Lower lobe of right lung (tissue), 2 donors: ENCODE data around the gene LRRC25. TPM values are rescaled to one million over a fixed set of nuclear protein-coding genes. Genes with fewer than 3 reads are reported as not detected.

Source experiments
- ATAC-seq, 2 donors: fragments of 200-7000 bp; cut with Tn5 transposase; one replicate each; pipeline ENCODE4 v1.9.1; 2020 to 2022; ENCODE audit warnings: mild to moderate bottlenecking in 2 of 2, moderate library complexity in 2 of 2
- DNase-seq: peaks from one replicate; pipeline ENCODE4 v3.0.0-alpha.2; 2020
- H3K27ac ChIP-seq: fragments of 200-600 bp; one replicate; pipeline ENCODE4 v1.8.0; 2022
- H3K27me3 ChIP-seq: fragments of 200-600 bp; one replicate; pipeline ENCODE4 v1.8.0; 2022; ENCODE audit warnings: low read depth
- H3K36me3 ChIP-seq: fragments of 200-600 bp; one replicate; pipeline ENCODE4 v1.8.0; 2022; ENCODE audit warnings: mild to moderate bottlenecking
- H3K4me1 ChIP-seq: fragments of 200-600 bp; one replicate; pipeline ENCODE4 v1.8.0; 2022
- H3K4me3 ChIP-seq: fragments of 200-600 bp; one replicate; pipeline ENCODE4 v1.8.0; 2022; ENCODE audit warnings: mild to moderate bottlenecking
- H3K9me3 ChIP-seq: fragments of 200-600 bp; one replicate; pipeline ENCODE4 v1.8.0; 2022
- intact Hi-C: fragments of 100-400 bp; cut with DNase I; formaldehyde crosslinking; loops from one replicate; pipeline ENCODE4 v1.11.0; 2022
- total RNA-seq: library from RNA; stranded (reverse); fragmentation: NEBNext Ultra II Directional; extraction: Animal tissue kit (Norgen Biotek cat#: 25700); gene quantifications from one replicate; pipeline ENCODE4 v1.2.1, GENCODE V29; 2021
- TF ChIP-seq, protein P1 (sequence below): fragments of 200-600 bp; IDR thresholded peaks from one replicate; pipeline ENCODE4 v1.8.0; 2022; ENCODE audit warnings: antibody characterized with exemption, mild to moderate bottlenecking
- donor health status: DM: no; HTN: yes; CAD: no; lungs with severe emphysema.

Gene LRRC25
- total RNA-seq, 1 donor from 2014 or later = 35.4 TPM

DNA sequence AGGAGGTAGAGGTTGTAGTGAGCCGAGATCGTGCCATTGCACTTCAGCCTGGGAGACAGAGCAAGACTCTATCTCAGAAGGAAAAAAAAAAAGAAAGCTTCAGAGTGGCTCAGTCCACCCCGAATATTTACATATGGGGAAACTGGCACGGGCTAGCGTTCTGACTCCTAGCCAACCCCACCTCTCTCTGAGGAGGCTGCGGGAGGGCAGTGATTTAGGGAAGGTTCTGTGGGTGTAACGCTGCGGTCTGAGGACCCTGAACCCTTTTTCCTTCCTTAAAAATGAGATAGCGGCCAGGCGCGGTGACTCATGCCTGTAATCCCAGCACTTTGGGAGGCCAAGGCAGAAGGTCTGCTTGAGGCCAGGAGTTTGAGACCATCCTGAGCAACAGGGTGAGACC is 5.0 kb downstream of the LRRC25 start:
- intact Hi-C loops = loop anchor here (10.0 kb wide), 1 partner anchor 48 kb away; the partner anchor contains the start of gene PGPEP1
- Histone ChIP-seq H3K27me3 (peaks cover 13% of the 10 kb centered on the region), H3K27ac (peak overlapping the region; percentile 65), H3K9me3 (no peaks in the 10 kb centered on the region), H3K4me1 (peaks cover 39% of the 10 kb centered on the region), H3K36me3 (peaks cover 7% of the 10 kb centered on the region), H3K4me3 (peak overlapping the region; percentile 38)
- DNase-seq (peak; percentile 82), ATAC-seq (peak; percentile 69 to 70)
- TF ChIP-seq, protein P1, sequence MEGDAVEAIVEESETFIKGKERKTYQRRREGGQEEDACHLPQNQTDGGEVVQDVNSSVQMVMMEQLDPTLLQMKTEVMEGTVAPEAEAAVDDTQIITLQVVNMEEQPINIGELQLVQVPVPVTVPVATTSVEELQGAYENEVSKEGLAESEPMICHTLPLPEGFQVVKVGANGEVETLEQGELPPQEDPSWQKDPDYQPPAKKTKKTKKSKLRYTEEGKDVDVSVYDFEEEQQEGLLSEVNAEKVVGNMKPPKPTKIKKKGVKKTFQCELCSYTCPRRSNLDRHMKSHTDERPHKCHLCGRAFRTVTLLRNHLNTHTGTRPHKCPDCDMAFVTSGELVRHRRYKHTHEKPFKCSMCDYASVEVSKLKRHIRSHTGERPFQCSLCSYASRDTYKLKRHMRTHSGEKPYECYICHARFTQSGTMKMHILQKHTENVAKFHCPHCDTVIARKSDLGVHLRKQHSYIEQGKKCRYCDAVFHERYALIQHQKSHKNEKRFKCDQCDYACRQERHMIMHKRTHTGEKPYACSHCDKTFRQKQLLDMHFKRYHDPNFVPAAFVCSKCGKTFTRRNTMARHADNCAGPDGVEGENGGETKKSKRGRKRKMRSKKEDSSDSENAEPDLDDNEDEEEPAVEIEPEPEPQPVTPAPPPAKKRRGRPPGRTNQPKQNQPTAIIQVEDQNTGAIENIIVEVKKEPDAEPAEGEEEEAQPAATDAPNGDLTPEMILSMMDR = no peak

DNA sequence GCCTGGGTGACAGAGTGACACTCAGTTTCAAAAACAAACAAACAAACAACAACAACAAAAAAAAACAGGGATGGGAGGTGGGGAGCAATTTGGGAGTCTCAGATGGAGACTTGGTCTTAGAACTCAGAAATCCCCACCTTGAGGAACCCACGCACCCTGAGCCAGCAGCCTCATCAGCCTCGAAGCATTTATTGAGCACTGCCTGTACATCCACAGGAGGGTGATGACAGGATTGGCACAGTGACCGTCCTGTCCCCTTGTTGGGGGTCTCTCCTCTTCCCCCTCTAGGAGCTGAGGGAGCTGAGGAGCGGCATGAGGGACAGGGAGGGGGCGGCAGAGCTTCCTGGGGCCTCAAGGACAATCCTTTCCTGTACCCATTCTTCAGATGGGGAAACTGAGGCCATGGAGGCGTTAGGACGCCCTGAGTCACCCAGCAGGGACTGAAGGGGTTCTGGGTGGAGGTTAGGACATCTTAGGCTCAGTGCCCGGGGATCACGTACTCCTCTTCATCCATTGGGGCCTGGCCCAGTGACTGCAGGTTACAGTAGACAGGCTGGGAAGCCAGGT is 5.8 kb downstream of the LRRC25 start:
- intact Hi-C loops = loop anchor here (10.0 kb wide), 1 partner anchor 47 kb away; the partner anchor contains the start of gene PGPEP1

DNA sequence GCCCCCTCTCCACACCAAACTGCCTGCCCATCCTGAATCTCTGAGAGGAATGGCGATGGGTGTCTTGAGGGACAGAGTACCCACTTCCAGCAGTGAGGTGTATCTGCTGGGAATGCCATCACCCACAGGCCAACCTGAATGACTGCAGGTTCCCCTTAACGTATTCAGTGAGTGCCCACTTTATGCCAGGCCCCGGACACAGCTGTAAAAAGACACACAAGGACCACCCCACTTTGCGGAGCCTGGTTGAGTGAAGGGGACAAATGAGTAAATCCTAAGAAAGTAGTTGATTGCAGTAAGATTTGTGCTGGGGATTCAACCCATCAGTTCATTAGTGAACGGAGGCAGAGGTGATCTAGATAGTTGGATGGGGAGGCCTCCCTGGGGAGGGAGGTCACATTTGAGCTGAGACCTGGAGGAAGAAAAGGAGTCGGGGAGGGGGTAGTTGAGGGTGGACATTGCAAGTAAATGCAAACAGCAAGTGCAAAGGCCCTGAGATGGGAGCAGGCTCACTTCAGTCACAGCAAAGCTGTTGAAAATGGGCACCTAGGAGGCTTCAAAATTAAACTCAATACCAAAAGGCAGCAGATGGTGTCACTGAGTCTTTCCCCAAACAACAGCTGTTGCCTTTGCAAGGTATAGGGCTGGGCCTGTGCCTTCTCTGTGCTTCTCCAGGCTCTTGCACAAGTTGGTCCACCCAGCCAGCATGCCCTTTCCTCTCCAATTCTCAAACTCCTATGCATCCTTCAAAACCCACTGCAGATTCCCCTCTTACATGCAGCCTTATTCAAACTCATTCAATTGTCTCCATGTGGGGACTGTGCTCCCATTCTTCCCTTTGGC is 7.1 kb downstream of the LRRC25 start:
- intact Hi-C loops = loop anchor here (10.0 kb wide), 1 partner anchor 45 kb away; the partner anchor contains the start of gene PGPEP1
- TF ChIP-seq, protein P1 = no peak
- Histone ChIP-seq H3K27ac (no peak overlapping the region), H3K27me3 (no peaks in the 10 kb centered on the region), H3K36me3 (peaks cover 7% of the 10 kb centered on the region), H3K9me3 (no peaks in the 10 kb centered on the region), H3K4me1 (peaks cover 50% of the 10 kb centered on the region), H3K4me3 (no peak overlapping the region)
- DNase-seq (no peak), ATAC-seq (no peak)

More for the DNA sequence above, 5.8 kb downstream of the LRRC25 start:
- TF ChIP-seq, protein P1 = no peak
- no peaks in the 10 kb centered on the region for H3K9me3 ChIP-seq
- peaks cover 40% of the 10 kb centered on the region for H3K4me1 ChIP-seq
- ATAC-seq (no peak), DNase-seq (no peak)
- H3K4me3 ChIP-seq = no peak overlapping the region
- H3K36me3 ChIP-seq = peaks cover 7% of the 10 kb centered on the region
- peaks cover 5% of the 10 kb centered on the region for H3K27me3 ChIP-seq
- no peak overlapping the region for H3K27ac ChIP-seq

DNA sequence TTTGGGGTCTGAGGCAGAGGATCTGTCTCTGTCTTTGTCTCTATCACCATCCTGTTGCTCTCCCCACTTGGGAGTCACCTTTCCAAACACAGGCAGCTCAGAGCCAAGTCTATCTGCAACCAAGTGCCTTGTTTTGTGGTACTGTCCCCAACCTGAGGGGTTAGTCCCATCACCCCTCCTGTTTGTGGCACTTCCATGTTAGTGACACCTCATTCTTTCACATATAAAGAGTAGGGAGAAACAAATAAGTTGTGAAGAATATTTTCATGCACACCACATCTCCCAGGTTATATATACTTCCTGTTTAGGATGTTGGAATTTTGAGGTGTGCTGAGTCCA is 7.7 kb downstream of the LRRC25 start:
- no peak for ATAC-seq
- H3K27ac ChIP-seq = no peak overlapping the region
- TF ChIP-seq, protein P1 = no peak
- H3K27me3 ChIP-seq = no peaks in the 10 kb centered on the region
- no peaks in the 10 kb centered on the region for H3K9me3 ChIP-seq
- H3K4me3 ChIP-seq = no peak overlapping the region
- intact Hi-C loops = loop anchor here (10.0 kb wide), 1 partner anchor 45 kb away; the partner anchor contains the start of gene PGPEP1
- no peak for DNase-seq
- peaks cover 7% of the 10 kb centered on the region for H3K36me3 ChIP-seq
- peaks cover 50% of the 10 kb centered on the region for H3K4me1 ChIP-seq

DNA sequence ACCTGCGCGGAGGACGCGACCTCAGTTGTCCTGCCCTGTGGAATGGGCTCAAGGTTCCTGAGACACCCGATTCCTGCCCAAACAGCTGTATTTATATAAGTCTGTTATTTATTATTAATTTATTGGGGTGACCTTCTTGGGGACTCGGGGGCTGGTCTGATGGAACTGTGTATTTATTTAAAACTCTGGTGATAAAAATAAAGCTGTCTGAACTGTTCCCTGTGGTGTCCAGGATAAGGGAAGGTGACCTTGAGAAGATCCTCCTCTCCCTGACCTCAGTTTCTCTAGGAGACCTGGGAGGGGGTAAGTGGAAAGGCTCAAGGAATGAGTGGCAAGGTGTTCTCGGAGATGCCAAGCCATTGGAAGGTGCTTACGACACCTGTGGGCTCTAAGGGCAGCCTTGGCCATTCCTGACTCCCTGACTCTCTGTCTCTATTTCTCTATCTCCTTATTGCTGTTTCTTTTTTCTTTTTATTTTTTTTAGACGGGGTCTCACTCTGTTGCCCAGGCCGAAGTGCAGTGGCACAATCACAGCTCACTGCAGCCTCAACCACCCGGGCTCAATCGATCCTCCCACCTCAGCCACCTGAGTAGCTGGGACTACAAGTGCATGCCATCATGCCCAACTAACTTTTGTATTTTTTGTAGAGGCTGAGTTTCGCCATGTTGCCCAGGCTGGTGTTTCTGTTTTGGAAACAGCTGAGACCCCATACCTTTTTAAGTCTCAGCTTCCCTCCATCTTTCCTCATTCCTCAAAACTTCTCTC is 8.3 kb downstream of the LRRC25 start:
- no peaks in the 10 kb centered on the region for H3K9me3 ChIP-seq
- DNase-seq = no peak
- intact Hi-C loops = no loop called here
- H3K27me3 ChIP-seq = no peaks in the 10 kb centered on the region
- TF ChIP-seq, protein P1 = no peak
- H3K36me3 ChIP-seq = peaks cover 7% of the 10 kb centered on the region
- H3K4me1 ChIP-seq = peaks cover 50% of the 10 kb centered on the region
- H3K4me3 ChIP-seq = peak overlapping the region; percentile 53
- peak overlapping the region; percentile 64 for H3K27ac ChIP-seq
- ATAC-seq = no peak
